OCI-LY3 (cell line): ENCODE results near the gene PIM3.

ENCODE experiments used
- H2AFZ ChIP-seq: fragments of 200-600, 300-600 bp; shearing (Covaris generic); 2 replicates; pipeline ENCODE4 v1.6.0; 2014; ENCODE audit warnings: antibody characterized with exemption, low read depth, low read length
- H3K27ac ChIP-seq: fragments of 200-600, 300-600 bp; sonication (generic); 2 replicates; pipeline ENCODE4 v1.5.1; 2014; ENCODE audit warnings: mild to moderate bottlenecking, low read length, moderate library complexity, mixed read lengths
- H3K27me3 ChIP-seq: fragments of 200-600, 300-600 bp; sonication (generic); 2 replicates; pipeline ENCODE4 v1.6.1; 2014; ENCODE audit warnings: low read depth, low read length, mixed read lengths
- H3K36me3 ChIP-seq: fragments of 200-600, 300-600 bp; sonication (generic); replicated peaks from 2 replicates; pipeline ENCODE3; 2014; ENCODE audit warnings: low read depth, low read length, mixed read lengths
- H3K4me1 ChIP-seq: fragments of 300-600, 200-600 bp; sonication (generic); 2 replicates; pipeline ENCODE4 v1.6.1; 2014; ENCODE audit warnings: low read length, mixed read lengths
- H3K4me2 ChIP-seq: fragments of 200-600, 300-600 bp; sonication (generic); 2 replicates; pipeline ENCODE4 v1.6.1; 2014; ENCODE audit warnings: low read length, mixed read lengths
- H3K4me3 ChIP-seq: fragments of 300-600, 200-600 bp; sonication (generic); 2 replicates; pipeline ENCODE4 v1.5.1; 2014; ENCODE audit warnings: antibody characterized with exemption, mild to moderate bottlenecking, low read length, moderate library complexity
- H3K79me2 ChIP-seq: fragments of 300-600, 200-600 bp; shearing (Covaris generic); 2 replicates; pipeline ENCODE4 v1.6.1; 2014; ENCODE audit warnings: mild to moderate bottlenecking, low read length, mixed read lengths
- H3K9ac ChIP-seq: fragments of 300-600, 200-600 bp; shearing (Covaris generic); 2 replicates; pipeline ENCODE4 v1.6.0; 2014; ENCODE audit warnings: mild to moderate bottlenecking, low read length, moderate library complexity
- H3K9me3 ChIP-seq: fragments of 200-600, 300-600 bp; shearing (Covaris generic); 2 replicates; pipeline ENCODE4 v1.6.1; 2014; ENCODE audit warnings: low read length, mixed read lengths; ENCODE audit not compliant: insufficient read depth
- H4K20me1 ChIP-seq: fragments of 200-600, 300-600 bp; sonication (generic); 2 replicates; pipeline ENCODE4 v1.6.1; 2016; ENCODE audit warnings: low read length, mixed read lengths; ENCODE audit not compliant: insufficient read depth
- CTCF ChIP-seq: fragments of 200-600, 300-600 bp; sonication (generic); IDR thresholded peaks from 2 replicates; pipeline ENCODE4 v1.5.1; 2014; ENCODE audit warnings: antibody characterized with exemption, low read length, low read depth
- EZH2phosphoT487 ChIP-seq: fragments of 200-600 bp; shearing (Covaris generic); IDR thresholded peaks from 2 replicates; pipeline ENCODE4 v1.6.1; 2018; ENCODE audit warnings: antibody characterized with exemption, mixed run types, low read depth

PIM3 gene

GRCh38 chr22:49960159-49961004 lies at the start of gene PIM3:
Gene PIM3, plus strand, starts transcription at chr22:49960772. Its CDS starts 176 bp downstream, at chr22:49960948.
- peaks cover 22% of the 10 kb centered on the region for H3K4me1 ChIP-seq
- peak within 1 kb of the TSS; percentile 72 for H3K27ac ChIP-seq

GRCh38 chr22:49911881-49912625 lies 48.5 kb upstream of the PIM3 start:
- H3K9me3 ChIP-seq: no peaks in the 10 kb centered on the region
- H3K4me2 ChIP-seq: no peak overlapping the region
- no peaks in the 10 kb centered on the region for H3K27me3 ChIP-seq
- H3K27ac ChIP-seq: no peak overlapping the region
- no peaks in the 10 kb centered on the region for H3K79me2 ChIP-seq
- no peaks in the 10 kb centered on the region for H3K36me3 ChIP-seq
- no peak overlapping the region for H2AFZ ChIP-seq
- TF ChIP-seq EZH2phosphoT487: no peak
- no peak for TF ChIP-seq CTCF
- H3K4me3 ChIP-seq: no peak overlapping the region
- H3K9ac ChIP-seq: no peak overlapping the region
- H4K20me1 ChIP-seq: no peaks in the 10 kb centered on the region
- H3K4me1 ChIP-seq: 0 out of 2 replicates have a peak, but pooled peaks cover 2% of the 10 kb centered on the region

More at GRCh38 chr22:49960159-49961004, at the start of gene PIM3:
- H3K36me3 ChIP-seq: peaks cover 27% of the 10 kb centered on the region
- peaks cover 43% of the 10 kb centered on the region for H3K79me2 ChIP-seq
- H3K9ac ChIP-seq: peak within 1 kb of the TSS; percentile 96
- H3K4me3 ChIP-seq: peak within 1 kb of the TSS; percentile 99
- peaks cover 36% of the 10 kb centered on the region for H4K20me1 ChIP-seq
- no peak for TF ChIP-seq CTCF
- no peak for TF ChIP-seq EZH2phosphoT487
- no peaks in the 10 kb centered on the region for H3K9me3 ChIP-seq
- peak within 1 kb of the TSS; percentile 100 for H3K4me2 ChIP-seq
- H3K27me3 ChIP-seq: no peaks in the 10 kb centered on the region
- H2AFZ ChIP-seq: no peak within 1 kb of the TSS

GRCh38 chr22:49913026-49913425 lies 47.5 kb upstream of the PIM3 start:
- H3K36me3 ChIP-seq: no peaks in the 10 kb centered on the region

More at GRCh38 chr22:49913026-49913425, 47.5 kb upstream of the PIM3 start:
- TF ChIP-seq CTCF: no peak
- TF ChIP-seq EZH2phosphoT487: no peak
- Histone ChIP-seq H3K79me2 (no peaks in the 10 kb centered on the region), H3K27ac (no peak overlapping the region), H3K4me1 (0 out of 2 replicates have a peak, but pooled peaks cover 5% of the 10 kb centered on the region), H3K27me3 (no peaks in the 10 kb centered on the region), H3K4me3 (no peak overlapping the region), H3K4me2 (no peak overlapping the region), H4K20me1 (no peaks in the 10 kb centered on the region), H3K9ac (no peak overlapping the region), H3K9me3 (no peaks in the 10 kb centered on the region), H2AFZ (no peak overlapping the region)
